NCI-H1417 (cell line): ENCODE data around the gene TNN.
"Not testable (repeated sequence)": the region's sequence is repeated elsewhere in the genome, so short reads cannot be mapped to it uniquely, and the experiment has no call there.

ENCODE experiments used
- DNase-seq, 3 experiments: peaks; one replicate each; lab custom pipeline; 2025; lab: John Stamatoyannopoulos, UW

The TNN gene

DNA sequence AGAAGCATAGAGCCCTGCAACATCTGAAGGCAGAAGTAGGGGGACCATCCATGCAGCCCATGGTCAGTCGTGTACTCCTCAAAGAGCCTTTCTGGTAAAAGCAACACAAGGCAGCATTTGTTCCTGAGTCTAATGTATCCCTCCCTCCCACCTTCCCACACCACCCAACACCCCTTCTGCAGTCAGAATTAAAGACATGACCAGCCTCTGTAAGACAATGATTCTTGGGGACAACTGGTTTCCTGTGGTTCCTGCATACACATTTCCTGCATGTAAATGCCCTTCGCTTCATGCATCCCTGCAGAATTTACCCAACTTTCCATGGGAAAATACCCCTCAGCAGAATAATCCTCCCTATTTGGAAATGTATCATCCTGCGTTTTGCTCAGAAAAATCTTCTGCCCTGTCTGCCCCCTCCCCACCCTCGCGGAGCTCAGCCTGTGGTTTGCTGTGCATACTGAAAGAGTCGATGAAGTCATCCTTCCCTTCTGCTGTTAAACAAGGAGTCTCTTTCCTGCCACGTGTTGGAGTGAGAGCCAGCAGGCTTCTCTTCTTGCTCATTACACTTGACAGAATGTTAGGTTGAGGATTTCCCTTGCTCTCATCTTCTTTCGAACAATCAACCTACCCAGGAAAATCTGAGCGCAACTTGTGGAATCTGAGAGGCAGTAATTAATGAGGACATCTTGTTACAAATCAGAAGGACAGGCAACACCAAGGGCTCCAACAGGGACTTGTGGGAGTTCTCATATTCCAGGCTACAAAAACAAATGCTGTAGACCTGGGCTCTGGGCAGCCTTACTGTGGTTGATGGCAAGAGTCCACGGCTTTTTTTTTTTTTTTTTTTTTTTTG is 4.7 kb downstream of the TNN start:
- peak; percentile 25 to 39 (median 33) for DNase-seq

DNA sequence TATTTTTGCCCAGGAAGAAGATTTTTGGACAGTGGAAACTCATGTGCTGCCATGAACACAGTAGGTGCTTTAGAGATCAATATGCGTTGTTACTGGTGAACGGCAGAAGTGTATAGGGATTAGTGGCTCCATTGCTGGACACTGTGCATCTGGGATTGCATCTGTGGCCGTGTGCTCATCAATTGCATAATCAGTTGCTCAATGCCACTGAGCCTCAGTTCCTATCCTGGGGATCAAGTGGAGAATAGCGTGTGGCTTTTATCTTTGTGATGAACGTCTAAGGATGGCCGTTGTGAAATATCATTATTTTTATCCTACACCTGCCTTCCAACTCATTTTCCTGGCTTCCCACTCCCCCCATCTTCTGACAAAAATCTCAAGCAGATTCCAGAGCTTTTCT is 5.4 kb downstream of the TNN start:
- no peak for DNase-seq

DNA sequence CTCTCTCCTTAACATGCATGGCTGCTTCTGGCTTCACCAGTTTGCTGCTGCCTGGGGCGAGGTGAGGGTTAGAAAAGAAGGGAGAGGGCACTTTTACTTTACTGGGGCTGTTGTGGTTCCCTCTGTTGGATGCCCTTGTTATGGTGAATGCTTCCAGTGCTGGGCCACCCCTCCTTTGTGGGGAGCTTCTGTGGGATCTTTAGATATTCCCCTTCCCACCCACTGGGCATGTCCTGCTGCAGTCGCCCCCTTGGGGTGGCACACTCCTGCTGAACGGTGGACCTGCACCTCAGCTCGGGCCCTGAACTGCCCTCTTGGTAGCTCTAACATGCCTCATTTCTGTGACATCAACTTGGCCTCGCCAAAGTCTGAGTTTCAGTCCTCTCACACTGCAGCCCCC is 6.0 kb downstream of the TNN start:
- no peak for DNase-seq

DNA sequence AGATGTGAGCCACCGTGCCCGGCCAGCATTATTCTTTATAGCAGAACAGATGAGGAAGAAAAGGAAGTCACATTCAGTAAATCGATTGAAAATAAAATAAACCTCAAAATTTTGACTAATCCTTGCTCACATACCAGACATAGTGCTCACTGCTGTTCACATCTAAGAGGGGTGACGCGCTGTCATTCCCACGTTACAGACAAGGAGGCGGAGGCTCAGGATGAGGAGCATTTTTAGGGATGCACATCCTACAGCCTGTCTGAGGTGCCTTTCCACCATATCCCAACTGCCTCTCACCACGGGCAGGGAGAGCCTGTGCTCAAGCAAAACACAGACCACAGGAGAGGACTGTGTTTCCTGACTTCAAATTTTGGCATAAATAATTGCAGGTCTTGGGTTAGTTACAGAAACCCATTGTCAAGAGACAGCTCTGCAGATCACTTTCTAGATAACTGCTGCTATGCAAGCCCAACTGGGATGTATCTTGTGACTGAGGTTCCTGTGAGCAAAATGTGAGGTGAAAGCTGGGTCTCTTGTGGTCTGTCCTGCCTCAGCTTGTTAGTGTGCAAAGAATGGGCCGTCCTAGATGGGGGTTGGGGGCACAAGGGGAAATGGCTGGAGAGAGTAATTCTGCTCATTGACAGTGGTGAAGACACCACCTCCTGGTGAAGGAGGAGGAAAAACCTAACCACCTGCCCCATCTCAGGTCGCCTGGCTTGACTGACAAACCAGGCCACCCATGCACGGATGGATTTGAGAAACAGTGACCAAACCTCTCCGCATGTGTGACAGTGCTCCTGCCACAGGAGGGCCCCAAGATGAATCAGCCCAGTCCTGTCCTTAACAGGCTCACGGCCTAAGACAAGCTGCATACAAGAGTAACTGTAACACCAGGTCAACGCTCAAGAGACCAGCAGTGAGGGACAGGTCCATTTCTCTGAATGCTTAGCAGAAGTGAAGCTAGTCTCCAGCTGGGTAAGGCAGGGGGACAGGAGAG is 8.2 kb downstream of the TNN start:
- DNase-seq = no peak

DNA sequence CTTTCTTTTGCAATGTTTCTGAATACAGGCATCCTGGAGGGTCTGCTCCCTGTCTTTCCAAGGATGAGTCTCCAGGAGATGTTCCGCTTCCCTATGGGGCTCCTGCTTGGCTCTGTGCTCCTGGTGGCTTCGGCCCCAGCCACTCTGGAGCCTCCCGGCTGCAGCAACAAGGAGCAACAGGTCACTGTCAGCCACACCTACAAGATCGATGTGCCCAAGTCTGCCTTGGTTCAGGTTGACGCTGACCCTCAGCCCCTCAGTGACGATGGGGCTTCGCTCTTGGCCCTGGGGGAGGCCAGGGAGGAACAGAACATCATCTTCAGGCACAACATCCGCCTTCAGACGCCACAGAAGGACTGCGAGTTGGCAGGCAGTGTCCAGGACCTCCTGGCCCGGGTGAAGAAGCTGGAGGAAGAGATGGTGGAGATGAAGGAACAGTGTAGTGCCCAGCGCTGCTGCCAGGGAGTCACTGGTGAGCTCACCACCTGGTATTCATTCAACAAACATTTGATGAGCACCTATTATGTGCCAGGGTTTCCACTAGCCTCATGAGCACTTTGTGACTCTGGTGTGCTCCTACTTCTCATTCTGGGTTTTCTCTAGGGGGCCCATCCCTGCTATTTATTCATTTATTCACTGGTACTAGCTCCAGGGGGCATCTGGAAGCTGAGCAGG is 9.9 kb downstream of the TNN start:
- no peak for DNase-seq

DNA sequence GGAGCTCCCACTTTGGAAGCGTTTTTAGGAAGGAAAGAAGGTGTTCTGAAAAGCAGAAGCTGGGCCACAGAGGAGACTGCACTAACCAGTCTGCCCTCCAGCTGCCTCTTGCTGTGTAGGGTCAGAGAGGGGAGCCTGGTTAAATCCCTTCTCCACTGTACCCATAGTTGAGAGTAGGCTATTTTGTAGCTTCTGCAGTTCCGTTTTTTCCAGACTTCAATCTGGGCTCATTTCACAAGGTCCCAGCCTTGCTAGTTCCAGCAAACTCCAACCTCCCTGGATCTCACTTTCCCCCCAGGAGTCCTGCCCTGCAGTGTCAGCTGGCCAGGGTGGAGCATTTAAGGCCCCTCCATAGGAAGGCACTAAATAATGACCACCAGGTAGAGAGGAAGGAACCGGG is 11.0 kb downstream of the TNN start:
- no peak for DNase-seq

DNA sequence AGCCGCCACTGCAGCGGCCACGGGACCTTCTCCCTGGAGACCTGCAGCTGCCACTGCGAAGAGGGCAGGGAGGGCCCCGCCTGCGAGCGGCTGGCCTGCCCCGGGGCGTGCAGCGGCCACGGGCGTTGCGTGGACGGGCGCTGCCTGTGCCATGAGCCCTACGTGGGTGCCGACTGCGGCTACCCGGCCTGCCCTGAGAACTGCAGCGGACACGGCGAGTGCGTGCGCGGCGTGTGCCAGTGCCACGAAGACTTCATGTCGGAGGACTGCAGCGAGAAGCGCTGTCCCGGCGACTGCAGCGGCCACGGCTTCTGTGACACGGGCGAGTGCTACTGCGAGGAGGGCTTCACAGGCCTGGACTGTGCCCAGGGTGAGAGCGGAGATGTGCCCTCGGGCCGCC is 11.7 kb downstream of the TNN start:
- no peak for DNase-seq

DNA sequence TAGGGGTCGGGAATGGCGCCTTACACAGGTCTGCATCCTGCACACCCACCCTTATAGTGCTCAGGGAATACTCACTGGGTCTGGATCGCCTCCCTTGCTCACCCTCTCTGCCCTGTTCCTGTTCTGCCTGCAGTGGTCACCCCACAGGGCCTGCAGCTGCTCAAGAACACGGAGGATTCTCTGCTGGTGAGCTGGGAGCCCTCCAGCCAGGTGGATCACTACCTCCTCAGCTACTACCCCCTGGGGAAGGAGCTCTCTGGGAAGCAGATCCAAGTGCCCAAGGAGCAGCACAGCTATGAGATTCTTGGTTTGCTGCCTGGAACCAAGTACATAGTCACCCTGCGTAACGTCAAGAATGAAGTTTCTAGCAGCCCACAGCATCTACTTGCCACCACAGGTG is 12.4 kb downstream of the TNN start:
- no peak for DNase-seq

DNA sequence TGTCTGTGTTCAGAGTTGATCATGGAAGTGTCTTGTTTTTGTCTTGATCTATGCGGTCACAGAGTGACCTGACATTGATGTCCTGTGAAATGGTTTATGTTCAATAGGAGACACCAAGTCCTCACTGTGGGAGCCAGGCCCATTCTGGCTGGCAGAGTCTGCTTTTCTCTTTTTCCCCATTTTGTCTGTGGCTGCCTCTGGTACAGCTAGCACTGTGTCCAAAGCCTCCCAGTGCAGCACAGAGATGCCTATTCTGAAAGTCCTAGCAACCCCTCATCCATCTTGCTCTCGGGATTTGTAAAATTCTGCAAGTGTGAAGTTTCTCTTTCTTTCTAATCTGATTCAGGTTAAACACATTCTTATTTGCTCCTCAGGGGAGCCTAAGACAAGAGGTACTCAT is 14.3 kb downstream of the TNN start:
- no peak for DNase-seq

DNA sequence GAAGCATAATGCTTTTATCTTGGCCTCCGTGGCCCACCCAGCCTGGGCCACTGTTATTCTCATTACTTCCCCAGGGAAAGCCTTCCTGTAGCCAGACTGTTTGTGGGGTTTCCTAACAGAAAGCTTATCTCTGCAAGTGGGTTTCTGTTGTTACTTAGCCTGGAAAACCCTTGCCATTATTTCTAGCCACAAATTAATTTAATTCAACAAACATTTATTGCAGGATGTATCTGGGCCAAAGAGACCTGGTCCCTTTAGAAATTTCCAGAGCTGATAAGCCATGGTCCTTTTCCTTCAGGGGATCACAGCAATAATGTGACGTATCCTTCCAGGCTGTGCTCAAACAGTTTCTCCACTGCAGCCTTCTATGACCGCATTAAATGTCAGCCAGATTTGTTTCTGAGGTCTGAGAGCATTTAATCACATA is 20.9 kb downstream of the TNN start:
- no peak for DNase-seq

DNA sequence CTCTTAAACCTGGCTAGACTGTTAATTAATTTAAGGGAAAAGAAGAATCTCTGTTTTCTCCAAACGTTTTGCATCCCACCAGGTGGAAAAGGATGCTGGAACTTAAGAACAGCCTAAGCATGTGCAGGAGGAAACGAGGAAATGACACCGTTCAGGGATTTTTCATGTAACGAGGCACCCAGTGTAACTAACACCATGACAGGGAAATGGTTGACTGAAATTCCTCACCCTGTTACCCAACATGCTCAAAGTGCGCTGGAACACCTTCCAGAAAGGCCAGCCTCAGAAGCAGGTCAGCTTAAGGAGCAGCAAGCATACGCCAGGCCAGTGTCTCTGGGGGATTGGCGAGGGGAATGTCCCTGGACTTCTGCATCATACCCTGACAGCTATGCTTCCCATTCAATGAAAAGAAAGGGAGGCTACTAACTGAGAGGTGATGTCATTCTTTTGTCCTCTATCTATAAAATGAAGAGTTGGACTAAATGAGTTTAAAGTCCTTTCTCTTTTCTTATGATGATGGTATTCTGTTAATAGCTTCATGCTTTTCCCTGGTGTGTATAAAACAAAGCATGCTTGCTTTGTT is 21.6 kb downstream of the TNN start:
- no peak for DNase-seq

DNA sequence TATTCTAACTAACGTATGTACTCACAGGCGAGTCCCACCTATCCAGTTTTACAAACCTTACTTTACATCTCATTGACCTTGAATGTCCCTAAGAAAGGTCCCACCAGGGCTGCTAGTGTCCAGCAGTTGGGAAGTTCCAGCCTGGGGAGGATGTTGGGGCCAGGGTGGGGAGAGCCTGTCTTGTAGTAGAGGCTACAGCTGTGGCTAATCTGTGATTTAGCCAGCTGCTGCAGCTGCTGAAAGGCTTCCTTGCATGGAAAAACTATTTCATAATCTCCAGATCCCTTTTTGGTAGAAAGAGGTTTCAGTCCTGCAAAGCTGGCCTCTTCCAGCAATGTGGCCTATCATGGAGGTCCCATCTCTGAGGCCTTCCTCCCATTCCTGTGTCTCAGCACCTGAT is 23.1 kb downstream of the TNN start:
- no peak for DNase-seq

DNA sequence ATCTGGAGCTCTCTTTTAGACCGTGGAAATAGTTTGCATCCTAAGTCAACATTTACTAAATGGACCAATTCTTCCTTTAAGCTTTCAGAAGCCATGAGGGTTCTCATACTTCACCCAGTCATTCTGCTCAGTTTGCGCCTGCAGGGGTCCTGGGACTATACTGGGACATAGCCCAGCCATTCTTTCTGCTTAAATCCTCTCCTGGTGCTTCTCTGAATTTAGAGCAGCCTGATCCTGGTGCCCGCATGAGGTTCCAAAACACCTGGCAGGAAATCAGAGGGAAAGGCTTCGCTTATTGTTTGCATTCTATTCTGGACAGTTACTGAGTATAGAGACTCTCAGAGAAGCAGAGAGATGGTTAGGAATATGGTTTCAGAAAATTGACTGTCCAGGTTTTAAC is 27.0 kb downstream of the TNN start:
- DNase-seq = no peak

DNA sequence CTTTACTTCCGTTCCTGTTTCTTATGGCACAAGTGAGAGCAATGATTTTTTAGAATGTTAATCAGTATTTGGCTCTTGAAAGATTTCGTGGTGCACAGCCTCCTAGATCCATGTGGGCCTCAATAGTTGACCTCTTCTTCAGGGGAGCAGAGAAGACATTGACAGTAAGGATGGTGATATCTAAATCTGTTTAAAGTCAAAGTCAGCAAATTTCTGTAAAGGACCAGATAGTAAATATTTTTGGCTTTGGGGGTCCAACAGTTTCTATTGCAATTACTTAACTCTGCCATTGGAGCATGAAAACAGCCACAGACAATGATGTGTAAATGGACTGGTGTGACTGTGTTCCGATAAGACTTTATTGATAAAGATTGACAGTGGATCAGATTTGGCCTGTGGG is 27.4 kb downstream of the TNN start:
- DNase-seq = no peak

DNA sequence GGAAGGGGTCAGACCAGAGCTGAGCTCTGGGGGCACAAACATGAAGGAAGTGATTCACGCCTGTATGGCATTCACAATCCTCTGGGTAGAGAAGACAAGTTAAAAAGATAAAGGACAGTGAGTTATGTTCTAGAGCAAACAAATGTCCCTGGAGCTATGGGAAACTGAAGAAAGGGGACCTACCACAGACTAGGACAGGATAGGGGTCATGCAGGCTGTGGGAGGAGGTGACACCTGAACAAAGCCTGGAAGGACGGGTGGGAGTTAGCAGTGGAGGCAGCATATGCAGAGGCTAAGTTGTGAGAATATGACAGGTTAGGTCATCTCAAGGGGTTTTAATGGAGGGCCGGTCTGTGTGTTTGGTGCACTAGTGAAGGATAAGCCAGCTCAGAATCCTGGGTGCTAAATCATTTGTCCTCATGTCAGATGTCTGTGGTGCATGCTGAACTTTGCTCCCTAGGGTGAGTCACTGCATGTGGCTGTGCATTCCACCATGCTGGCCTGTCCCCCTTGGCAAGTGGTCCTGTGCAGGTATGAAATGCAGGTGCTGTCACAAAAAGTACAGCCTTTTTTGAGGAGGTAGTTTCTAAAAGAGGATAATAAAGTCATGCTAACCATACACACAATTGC is 28.5 kb downstream of the TNN start:
- no peak for DNase-seq

DNA sequence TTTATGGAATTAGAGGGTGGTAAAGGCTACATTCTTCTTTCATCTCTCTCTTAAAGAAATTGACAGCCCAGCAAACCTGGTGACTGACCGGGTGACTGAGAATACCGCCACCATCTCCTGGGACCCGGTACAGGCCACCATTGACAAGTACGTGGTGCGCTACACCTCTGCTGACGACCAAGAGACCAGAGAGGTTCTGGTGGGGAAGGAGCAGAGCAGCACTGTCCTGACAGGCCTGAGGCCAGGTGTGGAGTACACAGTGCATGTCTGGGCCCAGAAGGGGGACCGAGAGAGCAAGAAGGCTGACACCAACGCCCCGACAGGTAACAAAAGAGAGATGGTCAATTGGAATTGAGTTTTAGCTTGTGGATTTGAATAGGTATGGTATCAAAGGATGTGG is 29.7 kb downstream of the TNN start:
- DNase-seq = no peak

DNA sequence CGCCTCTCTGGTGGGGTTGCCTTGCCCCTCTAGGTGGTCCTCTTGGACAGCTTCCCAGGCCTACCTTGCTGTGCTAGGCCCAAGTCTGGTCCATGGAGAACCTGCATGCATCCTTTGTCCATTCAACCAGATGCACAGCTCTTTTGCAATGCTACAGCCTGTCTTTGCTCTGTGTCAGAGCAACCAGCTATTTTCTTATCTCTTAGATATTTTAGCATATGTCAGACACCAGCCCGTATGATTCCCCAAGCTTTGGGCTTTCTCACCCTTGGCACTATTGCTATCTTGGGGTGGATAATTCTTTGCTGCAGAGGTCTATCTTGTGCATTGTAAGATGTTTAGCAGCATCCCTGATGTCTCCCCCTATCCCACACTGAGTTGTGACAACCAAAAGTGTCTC is 32.3 kb downstream of the TNN start:
- no peak for DNase-seq

DNA sequence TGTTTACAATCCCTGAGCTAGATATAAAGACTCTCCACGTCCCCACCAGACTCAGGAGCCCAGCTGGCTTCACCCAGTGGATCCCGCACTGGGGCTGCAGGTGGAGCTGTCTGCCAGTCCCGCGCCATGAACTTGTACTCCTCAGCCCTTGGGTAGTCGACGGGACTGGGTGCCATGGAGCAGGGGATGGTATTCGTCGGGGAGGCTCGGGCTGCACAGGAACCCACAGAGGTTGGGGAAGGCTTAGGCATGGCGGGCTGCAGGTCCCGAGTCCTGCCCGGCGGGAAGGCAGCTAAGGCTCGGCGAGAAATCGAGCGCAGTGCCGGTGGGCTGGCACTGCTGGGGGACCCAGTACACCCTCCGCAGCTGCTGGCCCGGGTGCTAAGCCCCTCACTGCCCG is 34.5 kb downstream of the TNN start:
- DNase-seq = not testable (repeated sequence)

DNA sequence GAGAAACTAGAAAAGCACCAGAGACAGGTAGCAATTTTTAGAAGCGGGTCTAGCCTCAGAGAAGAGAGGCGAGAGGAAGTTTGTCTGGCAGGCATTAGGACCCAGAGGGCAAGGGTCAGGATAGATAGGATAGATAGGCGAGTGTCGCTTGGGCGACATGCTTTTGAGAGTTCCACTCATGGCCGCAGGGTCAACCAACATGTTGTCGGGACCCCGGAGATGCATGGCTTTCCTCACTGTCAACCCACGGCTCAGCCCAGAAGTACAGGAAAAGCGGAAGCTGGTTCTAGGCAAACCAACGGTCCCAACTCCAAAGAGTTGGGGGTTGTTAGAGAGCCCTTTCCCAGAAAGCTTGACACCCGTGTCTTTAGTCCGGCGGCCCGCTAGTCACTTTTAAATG is 38.9 kb downstream of the TNN start:
- DNase-seq = not testable (repeated sequence)

DNA sequence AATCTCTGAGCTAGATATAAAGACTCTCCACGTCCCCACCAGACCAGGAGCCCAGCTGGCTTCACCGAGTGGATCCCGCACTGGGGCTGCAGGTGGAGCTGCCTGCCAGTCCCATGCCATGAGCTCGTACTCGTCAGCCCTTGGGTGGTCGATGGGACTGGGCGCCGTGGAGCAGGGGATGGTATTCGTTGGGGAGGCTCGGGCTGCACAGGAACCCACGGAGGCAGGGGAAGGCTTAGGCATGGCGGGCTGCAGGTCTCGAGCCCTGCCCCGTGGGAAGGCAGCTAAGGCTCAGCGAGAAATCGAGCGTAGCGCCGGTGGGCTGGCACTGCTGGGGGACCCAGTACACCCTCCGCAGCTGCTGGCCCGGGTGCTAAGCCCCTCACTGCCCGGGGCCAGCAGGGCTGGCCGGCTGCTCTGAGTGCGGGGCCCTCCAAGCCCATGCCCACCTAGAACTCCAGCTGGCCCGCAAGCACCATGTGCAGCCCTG is 40.7 kb downstream of the TNN start:
- DNase-seq = not testable (repeated sequence)

DNA sequence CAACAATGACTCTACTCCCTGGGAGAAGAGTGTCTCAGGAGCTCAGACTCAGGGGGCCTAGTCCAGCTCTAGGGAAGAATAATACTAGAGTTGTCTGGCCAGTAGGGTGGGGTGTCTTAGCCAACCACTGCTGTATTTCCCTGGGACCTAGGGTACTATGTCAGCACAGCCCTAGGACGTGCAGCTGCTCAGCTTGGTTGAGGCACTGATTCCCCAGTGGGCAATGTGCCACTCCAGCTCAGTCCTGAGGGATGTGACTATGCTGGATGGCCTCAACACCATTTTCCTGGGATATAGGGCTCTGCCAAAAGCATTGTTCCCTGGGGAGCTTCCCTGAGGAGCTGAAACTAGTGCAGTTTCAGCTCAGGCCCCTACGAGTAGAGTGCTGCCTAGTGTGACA is 47.4 kb downstream of the TNN start:
- DNase-seq = no peak
